NCI-H2196 (cell line): ENCODE data around the gene ETDA.
"Not testable (repeated sequence)": the region's sequence is repeated elsewhere in the genome, so short reads cannot be mapped to it uniquely, and the experiment has no call there.

ENCODE experiments used
- DNase-seq: peaks from one replicate; lab custom pipeline; 2025; ENCODE audit not compliant: unreplicated experiment; lab: John Stamatoyannopoulos, UW

Gene ETDA

DNA sequence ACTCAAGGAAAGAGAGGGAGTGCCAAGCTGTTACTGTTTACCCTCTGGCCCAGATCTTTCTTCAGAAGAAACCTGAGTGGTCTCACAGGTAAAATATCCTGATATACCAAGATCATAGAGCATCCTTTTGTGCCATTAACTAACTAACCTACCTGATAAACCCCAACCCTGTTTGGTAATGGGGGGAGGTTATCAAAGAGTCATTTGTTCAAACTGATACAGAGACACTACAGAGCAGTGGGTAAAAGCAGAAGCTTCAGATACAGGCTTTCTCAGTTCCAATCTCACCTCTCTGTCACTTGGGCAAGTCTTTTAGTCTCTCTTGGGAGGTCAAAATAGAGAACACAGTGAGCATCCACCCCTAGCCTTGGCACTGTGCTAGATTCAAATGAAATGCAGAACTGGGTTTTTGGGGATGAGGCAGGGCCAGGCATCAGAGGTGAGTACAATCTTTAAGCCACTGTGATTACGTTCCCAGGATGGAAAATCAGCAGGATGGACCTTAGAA, at the start of gene ETDA:
TSS of gene ETDA (plus strand) at position 51 of the 508 bp plus-strand sequence. CDS start 1,216 bp downstream, outside the sequence.
- DNase-seq = not testable (repeated sequence)

- DNase-seq = not testable (repeated sequence)
Measured at GRCh38 chrX:135206427-135206826, 45.4 kb upstream of the ETDA start.

- no peak for DNase-seq
Measured at GRCh38 chrX:135213200-135213844, 38.5 kb upstream of the ETDA start.

GRCh38 chrX:135245989-135246388, 5.9 kb upstream of the ETDA start:
- DNase-seq = not testable (repeated sequence)

- DNase-seq = not testable (repeated sequence)
Measured at GRCh38 chrX:135256087-135256684, 4.3 kb downstream of the ETDA start.

DNA sequence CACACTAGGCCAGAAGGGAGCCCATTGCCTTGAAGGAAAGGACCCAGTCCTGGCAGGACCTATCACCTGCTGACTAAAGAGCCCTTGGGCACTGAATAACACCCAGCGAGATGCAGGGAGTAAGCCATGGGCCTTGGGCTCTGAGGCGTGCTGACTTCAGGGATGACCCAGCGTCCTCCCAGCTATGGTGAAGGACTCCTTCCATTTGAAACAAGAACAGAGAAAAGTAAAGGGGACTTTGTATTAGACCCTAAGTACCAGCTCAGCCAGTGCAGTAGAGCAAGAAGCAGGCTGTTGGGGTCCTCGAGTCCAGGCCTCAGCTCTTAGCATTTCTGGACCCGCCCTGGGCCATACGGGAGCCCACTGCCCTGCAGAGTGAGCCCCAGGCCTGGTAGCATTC, 5.1 kb downstream of the ETDA start:
- DNase-seq = no peak

GRCh38 chrX:135257469-135257868, 5.6 kb downstream of the ETDA start:
- DNase-seq = no peak

DNA sequence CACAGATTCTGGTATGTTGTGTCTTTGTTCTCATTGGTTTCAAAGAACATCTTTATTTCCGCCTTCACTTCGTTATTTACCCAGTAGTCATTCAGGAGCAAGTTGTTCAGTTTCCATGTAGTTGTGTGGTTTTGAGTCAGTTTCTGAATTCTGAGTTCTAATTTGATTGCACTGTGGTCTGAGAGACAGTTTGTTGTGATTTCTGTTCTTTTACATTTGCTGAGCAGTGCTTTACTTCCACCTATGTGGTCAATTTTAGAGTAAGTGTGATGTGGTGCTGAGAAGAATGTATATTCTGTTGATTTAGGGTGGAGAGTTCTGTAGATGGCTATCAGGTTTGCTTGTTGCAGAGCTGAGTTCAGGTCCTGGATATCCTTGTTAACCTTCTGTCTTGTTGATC, 9.1 kb downstream of the ETDA start:
- not testable (repeated sequence) for DNase-seq

DNA sequence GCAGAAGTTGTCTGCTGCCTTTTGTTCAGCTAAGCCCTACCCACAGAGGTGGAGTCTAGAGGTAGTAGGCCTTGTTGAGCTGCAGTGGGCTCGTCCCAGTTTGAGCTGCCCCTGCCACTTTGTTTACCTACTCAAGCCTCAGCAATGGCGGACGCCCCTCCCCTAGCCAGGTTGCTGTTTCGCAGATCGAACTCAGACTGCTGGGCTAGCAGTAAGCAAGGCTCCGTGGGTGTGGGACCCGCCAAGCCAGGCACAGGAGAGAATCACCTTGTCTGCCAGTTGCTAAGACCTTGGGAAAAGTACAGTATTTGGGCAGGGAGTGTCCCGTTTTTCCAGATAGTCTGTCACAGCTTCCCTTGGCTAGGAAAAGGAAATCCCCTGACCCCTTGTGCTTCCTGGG, 11.5 kb downstream of the ETDA start:
- not testable (repeated sequence) for DNase-seq

DNA sequence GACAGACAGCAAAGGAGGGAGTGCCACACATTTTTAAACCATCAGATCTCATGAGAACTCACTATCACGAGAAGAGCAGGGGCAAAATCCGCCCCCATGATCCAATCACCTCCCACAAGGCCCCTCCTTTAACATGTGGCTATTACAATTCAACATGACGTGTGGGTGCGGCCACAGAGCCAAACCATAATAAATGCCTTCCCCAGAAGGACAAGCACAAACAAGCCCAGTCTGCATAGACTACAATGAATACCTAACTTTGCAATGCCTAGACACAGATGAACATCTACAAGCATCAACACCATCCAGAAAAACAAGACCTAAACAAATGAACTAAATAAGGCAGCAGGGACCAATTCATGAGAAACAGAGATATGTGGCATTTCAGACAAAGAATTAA, 12.3 kb downstream of the ETDA start:
- no peak for DNase-seq

DNA sequence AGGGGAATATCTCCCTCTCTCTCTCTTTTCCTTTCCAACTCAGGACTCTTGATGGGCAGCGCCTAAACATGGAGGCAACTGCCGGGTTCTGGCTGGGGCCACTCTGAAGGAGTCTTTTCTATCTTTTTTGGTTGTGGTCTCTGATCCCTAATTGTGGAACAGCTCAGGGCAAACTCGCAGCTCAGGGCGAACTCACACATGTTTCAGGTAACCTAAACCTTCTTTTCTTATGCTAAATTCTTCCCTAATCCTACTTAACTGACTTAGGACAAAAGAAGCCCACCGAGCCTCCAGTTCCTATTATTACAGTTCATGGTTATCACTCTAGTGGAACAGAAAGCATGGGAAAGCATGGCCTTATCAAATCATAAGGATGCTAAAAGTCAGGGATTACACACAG, 21.3 kb downstream of the ETDA start:
- DNase-seq = no peak

GRCh38 chrX:135275973-135276372, 24.1 kb downstream of the ETDA start:
- no peak for DNase-seq

DNA sequence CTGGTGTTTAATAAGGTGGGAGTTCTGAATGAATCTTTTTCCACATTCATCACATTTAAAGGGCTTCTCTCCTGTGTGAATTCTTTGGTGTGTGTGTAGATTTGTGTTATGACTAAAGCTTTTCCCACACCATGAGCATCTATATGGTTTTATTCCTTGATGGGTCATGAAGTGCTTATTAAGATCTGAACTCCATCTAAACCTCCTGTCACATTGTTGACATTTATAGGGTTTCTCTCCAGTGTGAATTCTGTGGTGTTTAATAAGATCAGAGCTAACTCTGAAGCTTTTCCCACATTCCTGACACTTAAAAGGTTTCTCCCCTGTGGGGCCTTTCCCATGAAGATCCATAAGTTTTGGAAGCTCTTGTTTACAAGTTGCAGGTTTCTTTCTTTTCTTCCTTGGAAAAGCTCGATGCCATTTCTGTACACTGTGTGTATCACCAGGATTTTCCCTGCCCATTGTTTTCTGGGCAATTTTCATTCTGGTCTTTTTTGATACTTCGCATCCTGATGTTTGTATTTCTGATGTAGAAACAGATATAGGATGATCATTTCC, 35.5 kb downstream of the ETDA start:
- no peak for DNase-seq

DNA sequence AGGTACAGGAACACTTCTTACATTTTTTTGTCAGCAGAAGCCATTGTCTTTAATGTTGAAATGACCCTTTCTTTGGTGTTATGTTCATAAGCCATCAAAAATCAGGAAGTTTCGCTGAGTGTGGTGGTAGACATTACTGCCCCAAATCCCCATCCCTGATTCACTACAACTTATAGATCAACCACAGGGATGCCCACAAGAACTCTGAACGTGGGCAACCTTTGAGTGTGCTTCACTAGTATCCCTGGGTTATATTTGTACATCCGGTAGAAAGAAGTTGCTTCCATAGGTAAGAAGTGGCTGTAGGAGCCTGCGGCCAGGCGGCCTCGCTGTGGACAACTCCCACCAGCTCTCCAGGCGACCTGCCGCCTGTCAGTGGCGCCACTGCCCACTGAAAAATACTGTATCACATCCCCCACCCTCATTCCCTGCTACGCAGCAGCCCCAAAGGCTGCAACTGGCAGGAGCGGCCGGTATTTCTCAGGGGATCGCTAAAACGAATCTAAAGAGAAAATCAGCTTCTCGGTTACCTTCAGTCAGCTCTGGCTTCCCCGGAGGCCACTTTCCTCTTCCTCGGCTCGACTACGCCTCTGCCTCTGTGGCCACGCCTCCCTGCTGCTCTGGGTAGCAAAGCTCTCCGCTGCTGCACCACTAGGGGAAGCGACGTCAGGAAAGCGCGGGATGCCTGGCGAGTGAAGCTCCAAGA, 43.5 kb downstream of the ETDA start:
- no peak for DNase-seq

- no peak for DNase-seq
Measured at GRCh38 chrX:135295944-135296305, 44.1 kb downstream of the ETDA start.

DNA sequence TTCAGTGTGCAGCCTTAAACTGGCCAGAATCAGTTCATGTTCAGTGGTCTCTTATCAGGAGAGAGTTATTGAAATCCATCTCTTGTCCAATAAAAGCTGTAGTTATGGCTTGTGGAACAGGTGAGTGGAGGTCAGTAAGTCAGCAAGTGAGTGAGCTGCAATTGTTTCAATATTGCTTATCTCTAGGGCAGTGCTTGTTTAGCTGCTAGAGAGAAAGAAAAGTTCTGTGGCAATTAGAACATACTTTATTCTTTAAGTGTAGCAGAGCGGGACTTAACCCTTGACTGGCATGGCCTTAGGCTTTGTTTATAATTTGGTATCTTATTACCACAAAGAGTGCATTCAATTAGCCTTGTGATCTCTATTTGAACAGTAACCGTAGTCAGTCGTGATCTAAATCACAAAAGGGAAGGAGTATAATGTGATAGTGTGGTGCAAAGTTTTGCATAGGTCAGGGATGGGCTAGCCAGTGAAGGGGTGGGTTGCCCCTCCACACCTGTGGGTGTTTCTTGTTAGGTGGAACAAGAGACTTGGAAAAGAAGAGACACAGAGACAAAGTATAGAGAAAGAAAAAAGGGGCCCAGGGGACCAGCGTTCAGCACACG, 50.5 kb downstream of the ETDA start:
- DNase-seq = no peak
